Duodenal mucosa (tissue), 2 donors: ENCODE measurements around the gene TXNDC16.

Experiments
- H3K27ac ChIP-seq: one replicate; pipeline ENCODE4 v1.7.0; 2013; ENCODE audit warnings: low read depth, low read length
- H3K27me3 ChIP-seq, 2 donors: one replicate each; pipeline ENCODE4 v1.7.0; 2013; ENCODE audit warnings: low read length in 2 of 2, control low read depth in 1 of 2; ENCODE audit not compliant: insufficient read depth in 2 of 2, control insufficient read depth in 1 of 2
- H3K36me3 ChIP-seq, 2 donors: one replicate each; pipeline ENCODE4 v1.7.0; 2013; ENCODE audit warnings: low read length in 2 of 2, control low read depth in 1 of 2; ENCODE audit not compliant: insufficient read depth in 2 of 2, control insufficient read depth in 1 of 2
- H3K4me1 ChIP-seq, 2 donors: one replicate each; pipeline ENCODE4 v1.7.0; 2013; ENCODE audit warnings: low read length in 2 of 2, control low read depth in 1 of 2; ENCODE audit not compliant: insufficient read depth in 2 of 2, control insufficient read depth in 1 of 2
- H3K4me3 ChIP-seq, 2 donors: one replicate each; pipeline ENCODE4 v1.7.0; 2013; ENCODE audit warnings: low read length in 2 of 2, low read depth in 1 of 2
- H3K9ac ChIP-seq, 2 donors: one replicate each; pipeline ENCODE4 v1.7.0; 2013; ENCODE audit warnings: low read length in 2 of 2, low read depth in 1 of 2
- H3K9me3 ChIP-seq, 2 donors: one replicate each; pipeline ENCODE4 v1.7.0; 2013; ENCODE audit warnings: low read length in 2 of 2, control low read depth in 1 of 2; ENCODE audit not compliant: control insufficient read depth in 1 of 2

The TXNDC16 gene

DNA sequence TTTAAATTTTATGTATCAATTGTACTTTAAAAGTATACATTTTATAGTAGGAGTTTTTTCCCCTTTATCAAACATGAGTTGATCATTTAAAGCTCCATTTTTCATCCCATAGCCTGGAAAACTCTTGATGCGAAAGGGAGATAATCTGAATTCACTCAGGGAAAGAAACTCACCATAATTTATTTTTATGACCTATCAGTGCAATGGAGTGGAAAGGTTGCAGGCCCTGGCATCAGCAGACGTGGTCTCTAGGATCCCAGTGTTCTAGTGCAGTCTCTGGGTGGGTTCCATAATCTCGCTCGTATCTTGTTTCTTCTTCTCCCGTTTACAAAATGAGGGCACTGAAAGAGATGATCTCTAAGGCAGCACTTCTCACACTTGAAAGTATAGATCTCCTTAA is 153.2 kb downstream of the TXNDC16 start:
- Histone ChIP-seq H3K4me1 (peaks cover 5 to 8% of the 10 kb centered on the region in 2 donors), H3K36me3 (no peaks in the 10 kb centered on the region), H3K4me3 (no peak overlapping the region), H3K27ac (no peak overlapping the region), H3K9ac (no peak overlapping the region), H3K27me3 (no peaks in the 10 kb centered on the region), H3K9me3 (no peaks in the 10 kb centered on the region)

- no peaks in the 10 kb centered on the region for H3K9me3 ChIP-seq
- H3K36me3 ChIP-seq = no peaks in the 10 kb centered on the region
- H3K27me3 ChIP-seq = no peaks in the 10 kb centered on the region
- H3K4me1 ChIP-seq = peaks cover 5 to 8% of the 10 kb centered on the region in 2 donors
- H3K27ac ChIP-seq = no peak overlapping the region
- H3K4me3 ChIP-seq = no peak overlapping the region
- H3K9ac ChIP-seq = no peak overlapping the region
These were observed 154.5 kb downstream of the TXNDC16 start for GRCh38 chr14:52397844-52398243.

DNA sequence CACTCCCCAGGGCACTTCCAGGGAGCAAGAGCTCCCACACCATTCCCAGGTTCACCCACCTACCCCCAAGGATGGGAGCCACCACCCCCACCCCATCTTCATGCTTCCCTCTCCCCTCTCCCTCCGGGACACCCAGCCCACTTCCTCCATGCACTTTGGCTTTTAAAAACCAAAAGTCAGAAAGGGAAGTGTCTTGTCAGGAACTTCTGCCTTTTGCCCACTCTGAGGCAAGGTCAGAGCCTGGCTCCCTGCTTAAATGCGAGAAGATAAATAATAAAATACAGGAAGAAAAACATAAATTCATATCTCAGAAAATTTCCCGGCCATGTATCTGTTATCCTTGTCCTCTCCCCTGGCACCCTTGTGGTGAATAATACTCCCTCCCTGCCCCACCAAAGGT is 156.6 kb downstream of the TXNDC16 start:
- Histone ChIP-seq H3K27me3 (no peaks in the 10 kb centered on the region), H3K4me1 (no peaks in the 10 kb centered on the region), H3K36me3 (no peaks in the 10 kb centered on the region), H3K9me3 (no peaks in the 10 kb centered on the region), H3K4me3 (no peak overlapping the region), H3K9ac (no peak overlapping the region), H3K27ac (no peak overlapping the region)

DNA sequence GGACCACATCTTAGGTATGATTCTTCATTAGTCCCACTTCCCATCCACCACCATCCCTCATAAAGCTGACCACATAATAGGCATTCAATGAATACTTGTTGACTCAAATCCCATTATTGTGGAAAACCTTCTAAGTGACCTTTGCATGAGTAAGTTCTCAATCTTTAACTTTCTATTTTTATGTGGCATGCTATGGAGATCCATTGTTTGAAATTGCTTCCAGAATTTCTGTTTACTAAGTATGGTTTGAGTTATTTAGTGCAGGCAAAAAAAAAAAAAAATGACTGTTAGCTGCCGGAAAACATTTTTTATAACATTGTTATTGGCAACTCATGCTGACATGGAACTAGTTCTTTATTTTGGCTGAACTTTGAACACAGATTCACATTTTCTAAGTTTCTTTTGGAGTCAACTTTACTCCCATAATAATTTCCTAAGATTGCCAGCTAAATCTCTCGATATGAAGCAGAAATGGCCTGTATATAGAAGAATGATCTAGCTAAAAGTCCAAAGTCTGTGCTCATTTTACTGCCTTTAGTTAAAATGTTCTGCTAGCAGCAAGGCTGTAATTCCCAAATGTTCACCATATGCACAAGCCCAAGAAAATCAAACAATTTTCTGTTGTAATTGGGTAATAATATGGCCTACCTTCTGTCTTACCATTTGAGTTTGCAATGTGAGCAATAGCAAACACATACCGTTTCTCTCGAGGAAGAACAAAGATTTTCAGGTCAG is 160.3 kb downstream of the TXNDC16 start:
- Histone ChIP-seq H3K9me3 (no peaks in the 10 kb centered on the region), H3K4me3 (no peak overlapping the region), H3K4me1 (no peaks in the 10 kb centered on the region), H3K27ac (no peak overlapping the region), H3K36me3 (no peaks in the 10 kb centered on the region), H3K27me3 (no peaks in the 10 kb centered on the region), H3K9ac (no peak overlapping the region)
